ENCODE measurements around the gene SLC44A1. TPM values are rescaled to one million over a fixed set of nuclear protein-coding genes. Genes with fewer than 3 reads are reported as not detected.

The SLC44A1 gene
- total RNA-seq, 1 donor from 2014 or later = 17.1 TPM

- DNase-seq (ENCODE audit: low read depth in 2 of 2) = no peak
These were observed 182.2 kb downstream of the SLC44A1 start for GRCh38 chr9:105426657-105427056.

GRCh38 chr9:105431424-105432246 is 187.2 kb downstream of the SLC44A1 start:
- no peak for DNase-seq (ENCODE audit: low read depth in 2 of 2)

- DNase-seq (ENCODE audit: low read depth in 2 of 2) = no peak
These were observed 187.9 kb downstream of the SLC44A1 start for GRCh38 chr9:105432247-105432842.

- DNase-seq (ENCODE audit: low read depth in 2 of 2) = no peak
These were observed 191.0 kb downstream of the SLC44A1 start for GRCh38 chr9:105435453-105435852.

- no peak for DNase-seq (ENCODE audit: low read depth in 2 of 2)
These were observed 192.3 kb downstream of the SLC44A1 start for GRCh38 chr9:105436783-105437182.

- DNase-seq (ENCODE audit: low read depth in 2 of 2) = no peak
These were observed 193.3 kb downstream of the SLC44A1 start for GRCh38 chr9:105437704-105438103.

GRCh38 chr9:105438141-105438806 is 193.8 kb downstream of the SLC44A1 start:
- DNase-seq (ENCODE audit: low read depth in 2 of 2) = no peak

GRCh38 chr9:105439428-105439827 is 195.0 kb downstream of the SLC44A1 start:
- DNase-seq (ENCODE audit: low read depth in 2 of 2) = peak; percentile 4 to 33

GRCh38 chr9:105441616-105442160 is 197.2 kb downstream of the SLC44A1 start:
- no peak for DNase-seq (ENCODE audit: low read depth in 2 of 2)

GRCh38 chr9:105443121-105443520 is 198.7 kb downstream of the SLC44A1 start:
- DNase-seq (ENCODE audit: low read depth in 2 of 2) = no peak

- no peak for DNase-seq (ENCODE audit: low read depth in 2 of 2)
These were observed 199.7 kb downstream of the SLC44A1 start for GRCh38 chr9:105444130-105444529.

- no peak for DNase-seq (ENCODE audit: low read depth in 2 of 2)
These were observed 200.9 kb downstream of the SLC44A1 start for GRCh38 chr9:105445203-105445881.

GRCh38 chr9:105447386-105447813 is 202.9 kb downstream of the SLC44A1 start:
- DNase-seq (ENCODE audit: low read depth in 2 of 2) = peak in 1 of 2 donors; percentile 24

GRCh38 chr9:105447814-105448812 is 203.7 kb downstream of the SLC44A1 start, which contains the start of gene FSD1L:
FSD1L (plus strand) TSS chr9:105448034; CDS start chr9:105448221, 187 bp downstream.
- peak in 1 of 2 donors; percentile 72 for DNase-seq (ENCODE audit: low read depth in 2 of 2)

GRCh38 chr9:105449081-105449480 is 204.6 kb downstream of the SLC44A1 start:
- DNase-seq (ENCODE audit: low read depth in 2 of 2) = no peak

GRCh38 chr9:105452185-105452584 is 207.7 kb downstream of the SLC44A1 start:
- DNase-seq (ENCODE audit: low read depth in 2 of 2) = no peak

- DNase-seq (ENCODE audit: low read depth in 2 of 2) = no peak
These were observed 211.5 kb downstream of the SLC44A1 start for GRCh38 chr9:105455836-105456475.

GRCh38 chr9:105457560-105458294 is 213.3 kb downstream of the SLC44A1 start:
- DNase-seq (ENCODE audit: low read depth in 2 of 2) = no peak

- DNase-seq (ENCODE audit: low read depth in 2 of 2) = no peak
These were observed 214.0 kb downstream of the SLC44A1 start for GRCh38 chr9:105458404-105458803.

Data from dermis microvascular lymphatic vessel endothelial cell (primary cell).